ENCODE data around the gene SLC9A3. TPM values are rescaled to one million over a fixed set of nuclear protein-coding genes. Genes with fewer than 3 reads are reported as not detected.

Gene SLC9A3
- total RNA-seq, 1 experiment from 2014 or later = 1.5 TPM

DNA sequence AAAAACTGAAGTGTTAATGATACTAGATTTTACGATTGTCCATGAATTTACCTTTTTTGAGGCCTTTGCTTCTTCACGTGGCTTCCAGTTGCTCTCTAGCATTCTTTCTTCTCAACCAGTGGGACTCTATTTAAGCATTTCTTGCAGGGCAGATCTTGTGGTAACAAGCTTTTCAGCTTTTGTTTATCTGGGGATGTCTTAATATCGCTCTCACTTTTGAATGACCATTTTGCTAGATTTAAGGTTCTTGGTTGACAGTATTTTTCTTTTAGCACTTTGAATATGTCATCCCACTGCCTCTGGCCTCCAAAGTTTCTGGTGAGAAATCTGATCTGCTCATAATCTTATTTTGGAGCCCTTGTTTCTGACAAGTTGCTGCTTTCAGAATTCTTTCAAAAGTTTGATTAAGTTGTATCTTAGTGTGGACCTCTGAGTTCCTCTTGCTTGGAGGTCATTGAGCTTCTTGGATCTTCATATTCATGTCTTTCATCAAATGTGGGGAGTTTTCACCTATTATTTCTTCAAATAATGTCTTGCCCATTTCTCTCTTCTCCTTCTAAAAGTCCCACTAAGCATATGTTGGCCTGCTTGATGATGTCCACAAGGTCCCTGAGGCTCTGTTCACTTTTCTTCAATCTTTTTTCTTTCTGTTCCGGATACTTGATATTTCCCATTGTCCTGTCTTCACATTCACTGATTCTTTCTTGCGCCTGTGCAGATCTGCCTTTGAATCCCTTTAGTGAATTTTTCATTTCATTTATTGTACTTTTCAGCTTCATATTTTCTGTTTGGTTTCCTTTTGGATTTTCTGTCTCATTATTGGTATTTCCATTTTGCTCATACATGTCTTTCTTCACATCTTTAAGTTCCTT is 72.4 kb downstream of the SLC9A3 start:
- peaks cover 33 to 64% of the 10 kb centered on the region in 2 experiments for H3K36me3 ChIP-seq (ENCODE audit: control insufficient read depth in 1 of 2, insufficient read depth in 2 of 2, low read length in 2 of 2)
- no peaks in the 10 kb centered on the region for H4K20me1 ChIP-seq (ENCODE audit: insufficient read depth)
- peaks cover 0 to 10% of the 10 kb centered on the region in 2 experiments; a peak in 1 of 4 replicates for H3K9me3 ChIP-seq (ENCODE audit: control insufficient read depth in 1 of 2, insufficient read depth in 1 of 2, low read depth in 1 of 2, low read length in 2 of 2)
- H3K79me2 ChIP-seq (ENCODE audit: insufficient read depth, low read length) = peaks cover 73% of the 10 kb centered on the region
- TF ChIP-seq CBX3 (IDR thresholded peaks at IDR 0.05; ENCODE audit: low read depth) = no peak
- no peak for TF ChIP-seq EGR1 (IDR thresholded peaks at IDR 0.05; ENCODE audit: low read depth)
- no peak for TF ChIP-seq RAD21 (IDR thresholded peaks at IDR 0.05; ENCODE audit: low read depth)
- H3K4me1 ChIP-seq (ENCODE audit: control insufficient read depth in 1 of 2, insufficient read depth in 2 of 2, low read length in 2 of 2) = no peaks in the 10 kb centered on the region
- ChIA-PET CTCF (no interaction called here), POLR2A (no interaction called here), RAD21 (ENCODE audit: low non-redundant PET in 1 of 2, low total read pairs in 2 of 2, uncharacterized antibody in 2 of 2, unreplicated experiment in 2 of 2) (no interaction called here)
- no peak overlapping the region for H3K4me2 ChIP-seq (ENCODE audit: low read length)
- H3K27me3 ChIP-seq (ENCODE audit: insufficient read depth, low read length) = no peaks in the 10 kb centered on the region
- H3K9me2 ChIP-seq (ENCODE audit: insufficient read depth) = no peaks in the 10 kb centered on the region
- BruUV-seq (replicated peaks) = no TSS peak
- H3K9ac ChIP-seq (ENCODE audit: low read length) = no peak overlapping the region
- DNase-seq (ENCODE audit: low read depth, low spot score) (no peak), ATAC-seq (no peak)
- H3K27ac ChIP-seq (ENCODE audit: low read depth, low read length) = no peak overlapping the region
- no peak overlapping the region for H2AFZ ChIP-seq (ENCODE audit: low read depth, low read length, poor library complexity, severe bottlenecking)
- no peak overlapping the region for H3K4me3 ChIP-seq (replicated peaks in 1 of 2; ENCODE audit: low read depth in 1 of 2, low read length in 2 of 2)
- intact Hi-C loops (cut with micrococcal nuclease) = loop anchor here (10.0 kb wide), 1 partner anchor 163 kb away; the partner anchor contains the start of gene CEP72

DNA sequence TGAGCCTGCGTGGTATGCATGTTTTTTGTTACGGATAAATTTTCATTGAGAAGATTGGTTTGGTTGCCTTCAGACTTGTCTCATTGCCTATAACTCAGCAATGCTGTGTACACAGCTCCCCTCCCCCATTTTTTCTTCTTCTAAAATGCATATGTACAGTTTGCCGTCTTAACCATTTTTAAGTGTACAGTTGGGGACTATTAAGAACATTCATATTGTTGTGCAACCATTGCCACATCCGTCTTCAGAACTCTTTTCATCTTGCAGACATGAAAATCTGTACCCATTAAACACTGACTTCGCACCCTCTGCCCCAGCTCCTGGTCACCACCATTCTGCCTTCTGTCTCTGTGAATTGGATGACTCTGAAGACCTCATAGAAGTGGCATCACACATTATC is 75.1 kb downstream of the SLC9A3 start:
- Histone ChIP-seq H3K9me3 (ENCODE audit: control insufficient read depth in 1 of 2, insufficient read depth in 1 of 2, low read depth in 1 of 2, low read length in 2 of 2) (peaks cover 0 to 10% of the 10 kb centered on the region in 2 experiments; a peak in 1 of 4 replicates), H3K4me3 (replicated peaks in 1 of 2; ENCODE audit: low read depth in 1 of 2, low read length in 2 of 2) (no peak overlapping the region), H3K79me2 (ENCODE audit: insufficient read depth, low read length) (peaks cover 68% of the 10 kb centered on the region), H4K20me1 (ENCODE audit: insufficient read depth) (0 out of 2 replicates have a peak, but pooled peaks cover 2% of the 10 kb centered on the region), H3K36me3 (ENCODE audit: control insufficient read depth in 1 of 2, insufficient read depth in 2 of 2, low read length in 2 of 2) (peaks cover 28 to 58% of the 10 kb centered on the region in 2 experiments), H3K9ac (ENCODE audit: low read length) (no peak overlapping the region), H3K4me2 (ENCODE audit: low read length) (no peak overlapping the region), H2AFZ (ENCODE audit: low read depth, low read length, poor library complexity, severe bottlenecking) (no peak overlapping the region), H3K27ac (ENCODE audit: low read depth, low read length) (no peak overlapping the region), H3K9me2 (ENCODE audit: insufficient read depth) (no peaks in the 10 kb centered on the region), H3K27me3 (ENCODE audit: insufficient read depth, low read length) (no peaks in the 10 kb centered on the region), H3K4me1 (ENCODE audit: control insufficient read depth in 1 of 2, insufficient read depth in 2 of 2, low read length in 2 of 2) (peaks cover 3 to 13% of the 10 kb centered on the region in 2 experiments)
- TF ChIP-seq, protein P1, sequence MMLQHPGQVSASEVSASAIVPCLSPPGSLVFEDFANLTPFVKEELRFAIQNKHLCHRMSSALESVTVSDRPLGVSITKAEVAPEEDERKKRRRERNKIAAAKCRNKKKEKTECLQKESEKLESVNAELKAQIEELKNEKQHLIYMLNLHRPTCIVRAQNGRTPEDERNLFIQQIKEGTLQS (IDR thresholded peaks at IDR 0.05) = no peak
- ATAC-seq = no peak
- ChIA-PET CTCF (no interaction called here), POLR2A (no interaction called here), RAD21 (ENCODE audit: low non-redundant PET in 1 of 2, low total read pairs in 2 of 2, uncharacterized antibody in 2 of 2, unreplicated experiment in 2 of 2) (no interaction called here)
- intact Hi-C loops (cut with micrococcal nuclease) = loop anchor here (10.0 kb wide), 2 partner anchors 456 to 716 kb away; no protein-coding TSS in a partner anchor
- BruUV-seq (replicated peaks) = no TSS peak
- no peak for DNase-seq (ENCODE audit: low read depth, low spot score)
